Measurements from ENCODE around the gene BBS9.

GRCh38 chr7:33463131-33463530 is 333.8 kb downstream of the BBS9 start:
- no peak for TF ChIP-seq CTCF (IDR thresholded peaks at IDR 0.05)
- no peak for TF ChIP-seq POLR2A (IDR thresholded peaks at IDR 0.05)
